HL-60 (cell line): ENCODE measurements around the gene EHF.

Experiments used
- POLR2AphosphoS5 ChIP-seq: IDR thresholded peaks from 2 replicates; pipeline ENCODE4 v1.6.1; 2012; ENCODE audit warnings: low read depth
- TF ChIP-seq, protein P1 (sequence below): IDR thresholded peaks from one replicate; pipeline ENCODE4 v1.5.1; 2011; ENCODE audit warnings: low read length, control low read depth, inconsistent platforms; ENCODE audit not compliant: insufficient read depth

DNA sequence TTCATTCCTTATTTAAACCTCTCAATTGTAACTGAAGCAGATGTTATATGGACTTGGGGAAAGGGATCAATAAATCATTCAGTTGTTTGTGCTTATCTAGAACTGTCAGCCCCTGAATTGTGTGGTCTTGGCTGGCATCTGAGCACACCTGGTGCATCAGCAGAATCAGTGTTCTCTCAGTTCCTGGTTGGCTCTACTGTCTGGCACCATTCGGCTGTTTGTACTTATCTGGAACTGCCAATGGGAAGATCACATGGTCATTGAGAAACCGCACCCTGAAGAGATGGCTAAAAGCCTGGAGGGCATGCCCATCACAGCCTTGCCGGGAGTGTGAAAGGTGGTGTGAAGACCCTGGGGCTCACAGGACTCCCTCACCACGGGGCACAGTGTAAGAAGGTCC lies 37.1 kb upstream of the EHF start:
- TF ChIP-seq, protein P1, sequence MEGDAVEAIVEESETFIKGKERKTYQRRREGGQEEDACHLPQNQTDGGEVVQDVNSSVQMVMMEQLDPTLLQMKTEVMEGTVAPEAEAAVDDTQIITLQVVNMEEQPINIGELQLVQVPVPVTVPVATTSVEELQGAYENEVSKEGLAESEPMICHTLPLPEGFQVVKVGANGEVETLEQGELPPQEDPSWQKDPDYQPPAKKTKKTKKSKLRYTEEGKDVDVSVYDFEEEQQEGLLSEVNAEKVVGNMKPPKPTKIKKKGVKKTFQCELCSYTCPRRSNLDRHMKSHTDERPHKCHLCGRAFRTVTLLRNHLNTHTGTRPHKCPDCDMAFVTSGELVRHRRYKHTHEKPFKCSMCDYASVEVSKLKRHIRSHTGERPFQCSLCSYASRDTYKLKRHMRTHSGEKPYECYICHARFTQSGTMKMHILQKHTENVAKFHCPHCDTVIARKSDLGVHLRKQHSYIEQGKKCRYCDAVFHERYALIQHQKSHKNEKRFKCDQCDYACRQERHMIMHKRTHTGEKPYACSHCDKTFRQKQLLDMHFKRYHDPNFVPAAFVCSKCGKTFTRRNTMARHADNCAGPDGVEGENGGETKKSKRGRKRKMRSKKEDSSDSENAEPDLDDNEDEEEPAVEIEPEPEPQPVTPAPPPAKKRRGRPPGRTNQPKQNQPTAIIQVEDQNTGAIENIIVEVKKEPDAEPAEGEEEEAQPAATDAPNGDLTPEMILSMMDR = no peak
- TF ChIP-seq POLR2AphosphoS5 = no peak
